ENCODE measurements around the gene PLD1.

DNA sequence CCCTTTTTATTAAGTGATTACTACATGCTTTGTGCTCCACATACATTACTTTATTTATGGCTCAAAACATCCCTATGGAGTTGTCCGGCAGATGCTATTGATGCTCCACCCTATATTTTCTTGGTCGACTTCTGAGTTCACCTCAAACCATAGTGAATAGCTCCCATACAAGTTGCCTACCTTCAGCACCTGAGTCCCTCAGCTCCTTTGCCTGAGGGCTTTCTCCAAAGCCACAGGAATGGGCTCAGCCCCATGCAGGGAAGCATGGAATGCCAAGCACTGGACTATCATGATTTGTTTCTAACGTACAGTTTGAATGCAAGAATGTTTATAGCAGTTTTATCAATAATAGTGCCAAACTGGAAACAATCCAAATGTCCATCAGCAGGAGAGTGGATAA lies 225.2 kb downstream of the PLD1 start:
- TF ChIP-seq, protein P1, sequence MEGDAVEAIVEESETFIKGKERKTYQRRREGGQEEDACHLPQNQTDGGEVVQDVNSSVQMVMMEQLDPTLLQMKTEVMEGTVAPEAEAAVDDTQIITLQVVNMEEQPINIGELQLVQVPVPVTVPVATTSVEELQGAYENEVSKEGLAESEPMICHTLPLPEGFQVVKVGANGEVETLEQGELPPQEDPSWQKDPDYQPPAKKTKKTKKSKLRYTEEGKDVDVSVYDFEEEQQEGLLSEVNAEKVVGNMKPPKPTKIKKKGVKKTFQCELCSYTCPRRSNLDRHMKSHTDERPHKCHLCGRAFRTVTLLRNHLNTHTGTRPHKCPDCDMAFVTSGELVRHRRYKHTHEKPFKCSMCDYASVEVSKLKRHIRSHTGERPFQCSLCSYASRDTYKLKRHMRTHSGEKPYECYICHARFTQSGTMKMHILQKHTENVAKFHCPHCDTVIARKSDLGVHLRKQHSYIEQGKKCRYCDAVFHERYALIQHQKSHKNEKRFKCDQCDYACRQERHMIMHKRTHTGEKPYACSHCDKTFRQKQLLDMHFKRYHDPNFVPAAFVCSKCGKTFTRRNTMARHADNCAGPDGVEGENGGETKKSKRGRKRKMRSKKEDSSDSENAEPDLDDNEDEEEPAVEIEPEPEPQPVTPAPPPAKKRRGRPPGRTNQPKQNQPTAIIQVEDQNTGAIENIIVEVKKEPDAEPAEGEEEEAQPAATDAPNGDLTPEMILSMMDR (IDR thresholded peaks at IDR 0.05), result no peak
- TF ChIP-seq POLR2A (IDR thresholded peaks at IDR 0.05), result no peak
